ENCODE measurements around the gene CD300C.

DNA sequence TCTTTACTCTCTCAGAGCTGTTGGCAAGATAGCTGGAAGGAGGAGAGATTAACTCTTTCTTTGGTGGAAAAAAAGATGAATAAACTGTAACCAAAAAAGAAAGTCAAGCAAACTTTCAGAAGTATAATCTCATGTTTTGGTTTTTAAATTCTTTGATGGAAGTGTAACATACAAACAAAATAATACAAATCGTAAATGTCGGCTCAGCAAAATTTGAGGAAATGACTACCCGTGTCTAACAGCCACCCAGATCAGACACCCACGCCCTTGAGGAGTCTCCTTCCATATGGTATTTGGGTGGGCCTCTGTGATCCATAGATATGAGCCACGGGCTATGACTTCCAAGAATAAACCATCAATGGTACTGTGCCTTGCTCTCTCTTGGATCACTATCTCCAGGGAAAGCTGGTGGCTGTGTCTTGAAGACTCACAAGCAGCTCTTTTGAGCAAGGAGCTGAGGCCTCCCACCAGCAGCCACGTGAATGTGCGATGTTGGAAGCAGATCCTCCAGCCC is 9.6 kb upstream of the CD300C start:
- TF ChIP-seq EZH2 (IDR thresholded peaks at IDR 0.05) (no peak), POLR2AphosphoS5 (IDR thresholded peaks at IDR 0.05; ENCODE audit: borderline replicate concordance, low read depth, low read length) (no peak)
